Trophoblast cell (in vitro differentiated cells and primary cell): Measurements from ENCODE around the gene PSMC3.

Source experiments
- DNase-seq, 2 donors: peaks; one replicate each; pipeline ENCODE4 v3.0.0-alpha.2; 2016
- H2AFZ ChIP-seq: 2 replicates; pipeline ENCODE4 v1.6.1; 2013; ENCODE audit warnings: low read length, moderate library complexity, mild to moderate bottlenecking; ENCODE audit not compliant: insufficient read depth, poor library complexity
- H2AK5ac ChIP-seq: 2 replicates; pipeline ENCODE4 v1.6.1; 2013; ENCODE audit warnings: mild to moderate bottlenecking, low read length
- H2BK120ac ChIP-seq: 2 replicates; pipeline ENCODE4 v1.6.1; 2013; ENCODE audit warnings: low read length, mild to moderate bottlenecking, moderate library complexity; ENCODE audit not compliant: insufficient read depth, poor library complexity
- H2BK12ac ChIP-seq: 2 replicates; pipeline ENCODE4 v1.6.1; 2013; ENCODE audit warnings: mild to moderate bottlenecking, low read length, moderate library complexity
- H2BK5ac ChIP-seq: 2 replicates; pipeline ENCODE4 v1.6.1; 2013; ENCODE audit warnings: low read length, low read depth, moderate library complexity, mild to moderate bottlenecking; ENCODE audit not compliant: poor library complexity
- H3K14ac ChIP-seq: 2 replicates; pipeline ENCODE4 v1.6.1; 2013; ENCODE audit warnings: mild to moderate bottlenecking, low read length
- H3K18ac ChIP-seq: 2 replicates; pipeline ENCODE4 v1.6.1; 2013; ENCODE audit warnings: mild to moderate bottlenecking, low read length
- H3K23ac ChIP-seq: 2 replicates; pipeline ENCODE4 v1.6.1; 2013; ENCODE audit warnings: low read length
- H3K27ac ChIP-seq: 2 replicates; pipeline ENCODE4 v1.5.1; 2013; ENCODE audit warnings: low read depth, mild to moderate bottlenecking, inconsistent platforms, low read length, moderate library complexity
- H3K27me3 ChIP-seq: 2 replicates; pipeline ENCODE4 v1.6.1; 2013; ENCODE audit warnings: inconsistent platforms, mild to moderate bottlenecking, low read length, moderate library complexity; ENCODE audit not compliant: insufficient read depth
- H3K36me3 ChIP-seq, 2 experiments: 1 replicate in 1 of 2; 2 replicates in 1 of 2; pipeline ENCODE4 v1.6.1; 2013; ENCODE audit warnings: low read length in 2 of 2, mild to moderate bottlenecking in 2 of 2, moderate library complexity in 1 of 2; ENCODE audit not compliant: insufficient read depth in 2 of 2, control insufficient read depth in 1 of 2
- H3K4ac ChIP-seq: 2 replicates; pipeline ENCODE4 v1.6.1; 2013; ENCODE audit warnings: low read depth, mild to moderate bottlenecking, low read length, moderate library complexity
- H3K4me1 ChIP-seq, 2 experiments: 1 replicate in 1 of 2; 2 replicates in 1 of 2; pipeline ENCODE4 v1.6.1; 2013; ENCODE audit warnings: low read length in 2 of 2, mild to moderate bottlenecking in 2 of 2, moderate library complexity in 1 of 2; ENCODE audit not compliant: insufficient read depth in 2 of 2, control insufficient read depth in 1 of 2
- H3K4me2 ChIP-seq: 2 replicates; pipeline ENCODE4 v1.6.1; 2013; ENCODE audit warnings: inconsistent platforms, mild to moderate bottlenecking, low read length, moderate library complexity
- H3K4me3 ChIP-seq: 2 replicates; pipeline ENCODE4 v1.5.1; 2013; ENCODE audit warnings: mild to moderate bottlenecking, low read depth, low read length, inconsistent platforms
- H3K79me1 ChIP-seq: one replicate; pipeline ENCODE4 v1.6.1; 2013; ENCODE audit warnings: low read length
- H3K79me2 ChIP-seq: 2 replicates; pipeline ENCODE4 v1.6.1; 2013; ENCODE audit warnings: low read length, mild to moderate bottlenecking; ENCODE audit not compliant: control insufficient read depth, insufficient read depth, poor library complexity
- H3K9ac ChIP-seq: 2 replicates; pipeline ENCODE4 v1.6.1; 2013; ENCODE audit warnings: mild to moderate bottlenecking, low read length
- H3K9me3 ChIP-seq: 2 replicates; pipeline ENCODE4 v1.6.1; 2013; ENCODE audit warnings: low read depth, mild to moderate bottlenecking, control low read depth, inconsistent platforms, low read length; ENCODE audit not compliant: insufficient read depth
- H4K12ac ChIP-seq: 2 replicates; pipeline ENCODE4 v1.6.1; 2013; ENCODE audit warnings: low read depth, mild to moderate bottlenecking, low read length, moderate library complexity
- H4K8ac ChIP-seq: 2 replicates; pipeline ENCODE4 v1.6.1; 2013; ENCODE audit warnings: low read depth, mild to moderate bottlenecking, low read length, moderate library complexity
- H4K91ac ChIP-seq: one replicate; pipeline ENCODE4 v1.6.1; 2013; ENCODE audit warnings: low read depth, mild to moderate bottlenecking, low read length, moderate library complexity
- WGBS: extraction: QIAGEN DNeasy Blood & Tissue Kit; methylation state at CpG from one replicate; pipeline ENCODE4 v1.1.7; 2013; ENCODE audit warnings: missing lambda C conversion rate; ENCODE audit not compliant: insufficient read length, insufficient coverage; ENCODE audit errors: extremely low coverage; 5-methylcytosine and 5-hydroxymethylcytosine counted together

PSMC3 gene

GRCh38 chr11:47438721-47439120 lies 12.5 kb upstream of the PSMC3 start:
- no peak overlapping the region for H3K4ac ChIP-seq
- WGBS = no CpG with 5 or more reads among the region's 18 CpGs
- no peak overlapping the region for H2BK5ac ChIP-seq
- no peaks in the 10 kb centered on the region for H3K79me1 ChIP-seq
- H3K4me3 ChIP-seq = no peak overlapping the region
- no peak overlapping the region for H3K14ac ChIP-seq
- no peak overlapping the region for H3K4me2 ChIP-seq
- H2AK5ac ChIP-seq = no peak overlapping the region
- no peak for DNase-seq
- no peaks in the 10 kb centered on the region for H3K36me3 ChIP-seq
- H2AFZ ChIP-seq = no peak overlapping the region
- no peak overlapping the region for H3K27ac ChIP-seq
- H3K9me3 ChIP-seq = no peaks in the 10 kb centered on the region
- no peaks in the 10 kb centered on the region for H3K27me3 ChIP-seq
- H2BK12ac ChIP-seq = no peak overlapping the region
- no peak overlapping the region for H3K18ac ChIP-seq
- H4K91ac ChIP-seq = no peak overlapping the region
- no peak overlapping the region for H2BK120ac ChIP-seq
- H3K79me2 ChIP-seq = no peaks in the 10 kb centered on the region
- no peak overlapping the region for H4K12ac ChIP-seq
- no peak overlapping the region for H3K23ac ChIP-seq
- no peak overlapping the region for H3K9ac ChIP-seq
- no peaks in the 10 kb centered on the region for H3K4me1 ChIP-seq
- no peak overlapping the region for H4K8ac ChIP-seq

GRCh38 chr11:47437746-47438418 lies 11.6 kb upstream of the PSMC3 start:
- Histone ChIP-seq H2BK120ac (no peak overlapping the region), H2BK5ac (no peak overlapping the region), H3K4me1 (no peaks in the 10 kb centered on the region), H3K4me2 (no peak overlapping the region), H3K18ac (no peak overlapping the region), H3K23ac (no peak overlapping the region), H3K4ac (no peak overlapping the region), H4K8ac (no peak overlapping the region), H4K12ac (no peak overlapping the region), H3K27ac (no peak overlapping the region), H3K79me2 (no peaks in the 10 kb centered on the region), H2BK12ac (no peak overlapping the region), H3K4me3 (no peak overlapping the region), H2AFZ (no peak overlapping the region), H3K9ac (no peak overlapping the region), H3K9me3 (no peaks in the 10 kb centered on the region), H4K91ac (no peak overlapping the region), H2AK5ac (no peak overlapping the region), H3K27me3 (no peaks in the 10 kb centered on the region), H3K36me3 (no peaks in the 10 kb centered on the region), H3K79me1 (no peaks in the 10 kb centered on the region), H3K14ac (no peak overlapping the region)
- no CpG with 5 or more reads among the region's 16 CpGs for WGBS
- DNase-seq = no peak

- H3K18ac ChIP-seq = no peak overlapping the region
- WGBS = no CpG with 5 or more reads among the region's 11 CpGs
These were observed 11.0 kb upstream of the PSMC3 start for GRCh38 chr11:47437218-47437745.

GRCh38 chr11:47436726-47437125 lies 10.5 kb upstream of the PSMC3 start:
- Histone ChIP-seq H2BK12ac (no peak overlapping the region), H3K27ac (no peak overlapping the region), H3K79me2 (no peaks in the 10 kb centered on the region), H4K8ac (no peak overlapping the region), H2BK5ac (no peak overlapping the region), H3K4me1 (no peaks in the 10 kb centered on the region), H3K18ac (no peak overlapping the region), H4K12ac (no peak overlapping the region), H3K36me3 (no peaks in the 10 kb centered on the region), H3K23ac (no peak overlapping the region), H3K4ac (no peak overlapping the region), H3K79me1 (no peaks in the 10 kb centered on the region), H3K9me3 (no peaks in the 10 kb centered on the region), H3K9ac (no peak overlapping the region), H2BK120ac (no peak overlapping the region), H2AK5ac (no peak overlapping the region), H3K4me2 (no peak overlapping the region), H4K91ac (no peak overlapping the region), H3K27me3 (no peaks in the 10 kb centered on the region), H3K4me3 (no peak overlapping the region), H2AFZ (no peak overlapping the region), H3K14ac (no peak overlapping the region)
- WGBS = no CpG with 5 or more reads among the region's 3 CpGs
- no peak for DNase-seq

More at GRCh38 chr11:47437218-47437745, 11.0 kb upstream of the PSMC3 start:
- Histone ChIP-seq H3K36me3 (no peaks in the 10 kb centered on the region), H4K12ac (no peak overlapping the region), H3K4me2 (no peak overlapping the region), H3K79me1 (no peaks in the 10 kb centered on the region), H3K9me3 (no peaks in the 10 kb centered on the region), H3K14ac (no peak overlapping the region), H3K4me3 (no peak overlapping the region), H3K27ac (no peak overlapping the region), H2BK12ac (no peak overlapping the region), H3K4ac (no peak overlapping the region), H4K91ac (no peak overlapping the region), H3K27me3 (no peaks in the 10 kb centered on the region), H3K4me1 (no peaks in the 10 kb centered on the region), H2BK120ac (no peak overlapping the region), H4K8ac (no peak overlapping the region), H2BK5ac (no peak overlapping the region), H3K23ac (no peak overlapping the region), H3K9ac (no peak overlapping the region), H3K79me2 (no peaks in the 10 kb centered on the region), H2AFZ (no peak overlapping the region), H2AK5ac (no peak overlapping the region)
- no peak for DNase-seq
